ENCODE data around the gene RBMS1.

Gene RBMS1

DNA sequence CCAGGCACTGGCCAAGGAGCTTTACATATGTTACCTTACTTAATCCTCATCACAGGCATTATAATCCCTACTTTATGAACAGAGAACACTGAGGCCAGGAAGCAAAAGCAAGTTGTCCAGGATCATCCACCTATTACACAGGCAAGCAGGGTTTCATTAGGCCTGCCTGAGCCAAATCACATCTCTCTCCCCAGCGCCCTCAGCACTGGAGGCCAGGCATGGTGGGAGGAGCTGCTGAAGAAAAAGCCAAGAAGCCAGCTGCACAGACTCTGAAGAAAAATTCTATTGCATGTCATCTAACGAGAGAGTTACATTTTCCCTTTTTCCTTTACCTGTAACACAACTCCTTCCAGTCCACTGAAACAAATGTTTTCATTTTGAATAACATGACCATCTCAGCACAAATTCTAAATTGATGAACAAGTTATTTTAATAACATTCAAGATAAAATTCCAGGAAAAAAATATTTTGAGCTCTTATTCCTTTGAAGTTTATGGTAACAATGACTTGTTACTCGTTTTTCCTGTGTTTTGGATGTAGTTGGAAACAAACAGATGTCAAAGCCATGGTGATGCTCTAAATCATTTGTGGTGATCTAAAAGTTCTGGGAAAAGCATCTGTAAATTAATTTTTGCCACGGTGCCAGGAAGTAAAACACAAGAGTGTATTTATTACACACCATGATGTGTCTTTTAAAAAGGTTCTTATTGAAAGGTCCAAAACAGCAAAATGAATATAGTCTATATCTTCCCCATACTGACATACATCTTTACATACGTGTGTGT lies 154.5 kb downstream of the RBMS1 start:
- Mint-ChIP-seq H3K4me1 (ENCODE audit: low read depth) (peaks cover 28% of the 10 kb centered on the region), H3K9me3 (no peaks in the 10 kb centered on the region), H3K4me3 (no peak overlapping the region), H3K27ac (no peak overlapping the region), H3K36me3 (ENCODE audit: low read depth) (peaks cover 2% of the 10 kb centered on the region), H3K27me3 (ENCODE audit: low read depth) (no peaks in the 10 kb centered on the region)

DNA sequence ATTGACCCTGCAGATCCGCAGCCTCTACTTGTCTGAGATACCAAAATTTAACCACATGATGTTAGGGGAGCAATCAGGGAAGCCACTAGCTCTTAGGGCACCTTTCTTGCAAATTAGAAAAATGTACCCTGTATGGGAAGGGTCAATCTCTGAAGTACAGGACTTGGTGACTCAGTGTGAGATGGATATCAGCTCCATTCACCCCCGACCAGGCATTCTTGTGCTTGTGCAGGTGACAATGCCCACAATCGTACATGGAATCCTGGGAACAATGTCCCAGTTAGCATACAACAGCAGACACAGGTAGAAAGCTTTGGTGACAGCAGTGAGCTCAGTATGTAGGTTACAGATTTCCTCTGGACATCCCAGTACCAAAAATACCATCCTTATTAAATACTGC lies 155.9 kb downstream of the RBMS1 start:
- Mint-ChIP-seq H3K36me3 (ENCODE audit: low read depth) (peaks cover 2% of the 10 kb centered on the region), H3K9me3 (no peaks in the 10 kb centered on the region), H3K27ac (no peak overlapping the region), H3K4me3 (no peak overlapping the region), H3K27me3 (ENCODE audit: low read depth) (no peaks in the 10 kb centered on the region), H3K4me1 (ENCODE audit: low read depth) (peaks cover 36% of the 10 kb centered on the region)

DNA sequence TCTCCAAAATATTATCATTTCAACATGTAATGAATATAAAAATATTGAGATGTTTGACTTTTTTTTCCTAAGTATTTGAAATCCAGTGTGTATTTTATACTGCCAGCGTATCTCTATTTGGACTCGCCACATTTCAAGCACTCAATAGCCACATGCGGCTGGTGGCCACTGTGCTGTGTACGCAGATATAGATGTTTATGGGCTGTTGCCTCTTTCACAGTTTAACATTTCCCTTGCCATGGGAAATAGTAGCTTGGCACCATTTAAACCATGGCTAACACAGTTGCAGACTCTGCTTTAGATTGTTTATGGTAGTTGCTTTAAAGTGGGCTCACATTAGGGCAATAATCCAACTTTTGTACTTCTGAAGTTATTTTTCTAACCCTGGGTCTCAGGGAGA lies 157.0 kb downstream of the RBMS1 start:
- Mint-ChIP-seq H3K27me3 (ENCODE audit: low read depth) (no peaks in the 10 kb centered on the region), H3K9me3 (no peaks in the 10 kb centered on the region), H3K4me3 (no peak overlapping the region), H3K27ac (no peak overlapping the region), H3K36me3 (ENCODE audit: low read depth) (peaks cover 2% of the 10 kb centered on the region), H3K4me1 (ENCODE audit: low read depth) (peaks cover 45% of the 10 kb centered on the region)

DNA sequence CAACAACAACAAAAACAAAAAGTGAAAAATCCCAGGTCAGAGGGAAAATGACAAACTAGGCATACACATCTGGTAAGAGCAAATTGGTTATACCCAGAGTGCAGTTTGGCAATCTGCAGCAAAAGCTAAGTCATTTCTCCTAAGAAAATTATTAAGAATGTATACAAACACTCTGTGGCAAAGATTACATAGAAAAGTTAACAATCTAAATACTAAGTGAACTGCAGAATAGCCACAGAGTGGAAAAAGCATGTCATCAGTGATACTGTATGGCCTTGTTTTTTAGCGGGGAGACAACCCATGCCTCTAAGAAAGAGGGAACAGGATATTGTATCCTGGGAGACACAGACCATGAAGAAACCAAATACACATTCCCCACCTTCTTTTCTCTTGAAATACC lies 157.5 kb downstream of the RBMS1 start:
- no peaks in the 10 kb centered on the region for H3K9me3 Mint-ChIP-seq
- peaks cover 5% of the 10 kb centered on the region for H3K36me3 Mint-ChIP-seq (ENCODE audit: low read depth)
- no peak overlapping the region for H3K4me3 Mint-ChIP-seq
- H3K4me1 Mint-ChIP-seq (ENCODE audit: low read depth), result peaks cover 51% of the 10 kb centered on the region
- no peaks in the 10 kb centered on the region for H3K27me3 Mint-ChIP-seq (ENCODE audit: low read depth)
- no peak overlapping the region for H3K27ac Mint-ChIP-seq

DNA sequence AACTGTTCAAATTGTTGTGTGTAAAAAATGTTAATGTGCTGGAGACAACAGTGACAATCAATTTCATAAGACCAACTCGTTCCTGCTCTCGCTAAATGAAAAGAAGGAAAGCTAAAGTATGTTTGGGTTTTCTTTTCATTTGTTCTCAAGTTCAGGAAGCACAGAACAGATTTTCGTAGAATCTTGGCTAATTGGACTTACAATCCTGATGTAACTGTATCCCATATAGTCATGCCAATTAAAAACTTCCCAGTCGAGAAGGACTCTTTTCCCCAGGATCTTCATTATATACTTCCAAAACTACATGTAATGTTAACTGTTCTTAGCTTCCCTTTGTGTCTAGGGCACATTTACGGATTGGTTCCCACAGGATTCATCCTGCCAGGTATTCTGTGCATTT lies 158.2 kb downstream of the RBMS1 start:
- Mint-ChIP-seq H3K27ac (no peak overlapping the region), H3K27me3 (ENCODE audit: low read depth) (no peaks in the 10 kb centered on the region), H3K4me1 (ENCODE audit: low read depth) (peaks cover 54% of the 10 kb centered on the region), H3K9me3 (no peaks in the 10 kb centered on the region), H3K4me3 (no peak overlapping the region), H3K36me3 (ENCODE audit: low read depth) (peaks cover 5% of the 10 kb centered on the region)

DNA sequence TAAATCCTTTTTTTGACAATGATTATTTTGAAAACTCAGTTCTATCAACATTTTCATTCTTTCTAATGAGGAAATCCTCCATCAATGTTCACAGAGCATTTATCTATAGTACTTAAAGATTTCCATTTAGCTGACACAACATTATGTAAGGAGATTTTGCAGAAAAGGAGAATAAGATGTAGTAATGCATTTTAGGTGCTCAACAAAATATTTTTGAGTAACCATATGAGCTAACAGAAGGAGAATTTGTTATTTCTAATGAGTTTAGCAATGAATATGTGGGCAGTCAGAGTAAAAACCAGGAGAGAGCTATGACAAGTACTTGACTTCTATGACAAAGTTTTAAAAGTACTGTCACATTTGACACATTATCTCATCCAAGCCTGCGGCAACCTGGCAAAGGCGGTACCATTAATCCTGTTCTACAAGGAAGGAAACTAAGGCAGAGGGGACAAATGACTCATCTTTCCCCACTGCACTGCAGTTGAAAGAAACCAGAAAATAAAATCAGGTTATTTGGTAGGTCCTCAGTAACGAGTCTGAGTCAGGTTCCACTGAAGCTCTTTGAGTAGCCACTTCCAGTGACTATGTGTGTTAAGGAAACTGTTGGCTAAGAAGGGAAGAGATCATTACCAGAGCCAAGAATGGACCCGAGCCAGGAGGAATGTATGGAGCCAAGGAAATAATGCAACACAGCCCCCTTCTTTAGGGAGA lies 159.4 kb downstream of the RBMS1 start:
- Mint-ChIP-seq H3K27ac (no peak overlapping the region), H3K4me3 (no peak overlapping the region), H3K27me3 (ENCODE audit: low read depth) (no peaks in the 10 kb centered on the region), H3K9me3 (no peaks in the 10 kb centered on the region), H3K4me1 (ENCODE audit: low read depth) (peaks cover 57% of the 10 kb centered on the region), H3K36me3 (ENCODE audit: low read depth) (peaks cover 10% of the 10 kb centered on the region)

DNA sequence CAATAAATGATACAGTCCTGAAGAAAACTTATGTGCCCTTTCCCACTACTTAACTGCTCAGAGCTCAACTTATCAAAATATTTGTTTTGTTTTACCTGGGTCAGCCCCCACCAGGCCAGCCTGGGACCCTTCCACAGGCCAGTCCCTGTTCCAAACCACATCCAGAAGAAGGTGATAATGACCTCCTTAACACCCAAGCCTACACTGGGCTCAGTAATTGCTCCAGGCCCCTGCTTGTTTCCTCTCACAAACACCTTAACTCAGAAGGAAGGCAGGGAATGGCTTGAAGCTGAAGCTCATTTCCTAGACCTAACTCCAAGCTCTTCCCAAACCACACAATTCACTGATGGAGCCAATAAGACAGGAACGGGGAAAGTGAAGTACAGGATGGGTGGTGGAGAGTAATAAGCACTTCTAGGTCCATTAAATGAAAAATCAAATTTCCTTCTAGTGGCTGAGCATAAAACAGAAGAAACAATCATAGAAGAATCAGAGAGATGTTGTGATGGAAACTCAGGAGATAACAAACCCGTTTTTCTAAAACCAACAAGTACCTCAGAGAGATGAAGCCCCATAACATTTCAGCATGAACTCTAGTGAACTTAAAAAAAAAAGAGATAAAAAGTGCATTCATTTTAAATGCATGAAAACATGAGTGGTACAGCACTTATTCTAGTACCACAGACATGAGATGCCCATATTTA lies 160.1 kb downstream of the RBMS1 start:
- Mint-ChIP-seq H3K9me3 (no peaks in the 10 kb centered on the region), H3K4me1 (ENCODE audit: low read depth) (peaks cover 62% of the 10 kb centered on the region), H3K27me3 (ENCODE audit: low read depth) (no peaks in the 10 kb centered on the region), H3K27ac (no peak overlapping the region), H3K36me3 (ENCODE audit: low read depth) (peaks cover 10% of the 10 kb centered on the region), H3K4me3 (no peak overlapping the region)

DNA sequence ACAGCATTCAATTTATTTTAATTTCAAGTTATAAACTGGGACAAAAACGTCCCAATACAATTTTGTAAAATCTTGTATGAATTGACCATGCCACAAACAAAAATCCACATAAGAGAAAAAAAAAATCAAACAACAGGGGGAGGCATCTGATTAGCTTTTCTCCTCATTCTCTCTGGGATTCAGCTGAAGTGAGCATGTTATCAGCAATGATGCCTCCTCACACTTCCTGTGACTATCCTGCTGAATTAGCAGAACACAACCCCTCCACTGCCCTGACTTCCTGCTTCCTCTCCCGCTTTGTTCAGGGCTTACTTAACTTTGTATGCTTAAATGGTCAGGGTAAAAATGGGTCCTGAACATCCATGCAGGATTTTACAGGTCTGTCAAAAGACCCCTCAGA lies 161.3 kb downstream of the RBMS1 start:
- Mint-ChIP-seq H3K9me3 (no peaks in the 10 kb centered on the region), H3K36me3 (ENCODE audit: low read depth) (peaks cover 13% of the 10 kb centered on the region), H3K4me1 (ENCODE audit: low read depth) (peaks cover 69% of the 10 kb centered on the region), H3K27me3 (ENCODE audit: low read depth) (no peaks in the 10 kb centered on the region), H3K4me3 (peak overlapping the region; percentile 40), H3K27ac (peak overlapping the region; percentile 53)

DNA sequence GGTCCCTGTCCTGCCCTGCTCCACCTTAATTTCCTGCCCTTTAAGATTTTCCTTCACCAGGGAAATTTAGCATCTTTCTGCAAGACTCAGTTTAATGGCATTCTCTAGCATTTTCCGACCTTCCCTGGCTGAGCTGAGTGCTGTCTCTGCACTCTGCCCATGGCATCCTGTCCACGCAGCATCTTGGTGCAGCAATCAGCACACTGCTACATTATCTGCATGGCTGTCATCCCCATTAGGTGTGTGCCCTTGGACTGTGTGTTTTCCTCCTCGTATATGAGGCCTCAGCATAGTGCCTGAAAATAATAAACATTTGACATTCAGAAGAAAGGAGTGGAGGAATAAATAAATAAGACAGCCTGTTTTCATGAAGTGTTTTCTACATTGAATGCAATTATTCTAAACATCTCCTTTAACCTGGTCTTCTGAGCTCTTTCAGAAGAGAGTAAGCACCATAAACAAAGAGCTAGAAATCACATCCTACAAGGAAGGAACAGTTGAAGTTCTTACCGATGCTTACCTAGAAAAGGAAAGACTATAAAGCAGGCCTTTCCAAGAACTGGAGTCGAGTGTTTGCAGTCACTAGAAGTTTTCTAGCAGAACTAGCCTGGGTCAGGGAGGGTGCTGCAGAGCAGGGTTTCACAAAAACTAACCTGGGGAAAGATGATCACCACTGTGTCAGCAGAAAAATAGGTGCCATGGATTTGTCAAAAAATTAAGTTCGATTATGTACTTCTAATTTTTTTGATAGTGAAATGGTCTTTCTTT lies 162.2 kb downstream of the RBMS1 start:
- peak overlapping the region; percentile 9 for H3K4me3 Mint-ChIP-seq
- H3K27ac Mint-ChIP-seq, result peak overlapping the region; percentile 53
- H3K27me3 Mint-ChIP-seq (ENCODE audit: low read depth), result no peaks in the 10 kb centered on the region
- no peaks in the 10 kb centered on the region for H3K9me3 Mint-ChIP-seq
- peaks cover 13% of the 10 kb centered on the region for H3K36me3 Mint-ChIP-seq (ENCODE audit: low read depth)
- H3K4me1 Mint-ChIP-seq (ENCODE audit: low read depth), result peaks cover 70% of the 10 kb centered on the region

DNA sequence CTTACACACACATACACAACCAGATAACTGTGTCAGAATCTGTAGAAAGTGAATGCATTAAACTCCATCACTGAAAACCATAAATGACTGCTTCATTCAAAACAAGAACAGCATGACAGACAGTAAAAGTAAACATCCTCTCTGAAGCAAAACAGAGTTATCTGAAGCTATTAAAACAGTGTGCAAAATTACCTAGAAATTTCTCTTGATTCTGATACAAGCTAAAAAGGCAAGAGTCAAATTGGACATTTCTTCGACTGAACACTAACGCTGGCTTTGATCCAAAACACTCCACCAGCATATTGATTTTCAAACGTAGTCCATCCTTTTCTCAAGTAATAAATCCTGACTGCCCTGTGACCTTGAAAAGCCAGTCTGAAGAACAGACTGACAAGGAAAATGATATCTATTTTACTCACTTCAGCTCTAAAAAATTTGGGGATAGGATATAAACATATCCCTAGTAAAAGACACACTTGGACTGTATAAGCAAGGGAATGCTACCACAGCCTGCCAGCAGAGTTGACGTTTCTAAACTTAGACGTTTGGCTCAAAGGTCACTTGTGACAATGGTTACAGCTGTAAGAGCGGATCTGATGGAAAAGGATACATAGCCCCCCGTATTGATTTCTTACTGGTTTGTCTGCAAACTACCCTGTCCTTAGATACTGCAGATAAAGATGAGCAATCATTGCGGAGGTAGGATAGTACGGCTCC lies 164.6 kb downstream of the RBMS1 start:
- H3K36me3 Mint-ChIP-seq (ENCODE audit: low read depth), result peaks cover 13% of the 10 kb centered on the region
- no peaks in the 10 kb centered on the region for H3K27me3 Mint-ChIP-seq (ENCODE audit: low read depth)
- H3K9me3 Mint-ChIP-seq, result no peaks in the 10 kb centered on the region
- H3K27ac Mint-ChIP-seq, result no peak overlapping the region
- H3K4me1 Mint-ChIP-seq (ENCODE audit: low read depth), result peaks cover 70% of the 10 kb centered on the region
- H3K4me3 Mint-ChIP-seq, result no peak overlapping the region

DNA sequence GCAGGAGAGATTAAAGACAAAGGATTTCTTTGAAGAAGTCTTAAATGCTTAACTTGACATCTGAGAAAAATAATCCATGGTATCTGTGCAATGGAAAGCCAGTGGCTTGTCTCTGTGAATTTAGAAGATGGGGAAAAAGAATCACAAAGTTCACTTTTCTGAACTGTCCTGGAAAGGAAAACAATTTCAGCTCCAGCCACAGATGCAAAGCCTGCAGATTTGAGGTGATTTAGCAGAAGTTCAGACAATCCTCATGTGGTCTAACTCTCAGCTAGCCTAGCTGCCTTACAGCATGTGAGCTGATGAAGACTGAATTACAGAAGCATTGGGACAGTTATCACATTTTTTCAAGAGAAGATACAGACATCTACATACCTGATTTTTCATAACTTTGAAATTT lies 166.8 kb downstream of the RBMS1 start:
- Mint-ChIP-seq H3K36me3 (ENCODE audit: low read depth) (peaks cover 13% of the 10 kb centered on the region), H3K9me3 (no peaks in the 10 kb centered on the region), H3K27me3 (ENCODE audit: low read depth) (peaks cover 4% of the 10 kb centered on the region), H3K4me3 (no peak overlapping the region), H3K27ac (no peak overlapping the region), H3K4me1 (ENCODE audit: low read depth) (peaks cover 67% of the 10 kb centered on the region)

DNA sequence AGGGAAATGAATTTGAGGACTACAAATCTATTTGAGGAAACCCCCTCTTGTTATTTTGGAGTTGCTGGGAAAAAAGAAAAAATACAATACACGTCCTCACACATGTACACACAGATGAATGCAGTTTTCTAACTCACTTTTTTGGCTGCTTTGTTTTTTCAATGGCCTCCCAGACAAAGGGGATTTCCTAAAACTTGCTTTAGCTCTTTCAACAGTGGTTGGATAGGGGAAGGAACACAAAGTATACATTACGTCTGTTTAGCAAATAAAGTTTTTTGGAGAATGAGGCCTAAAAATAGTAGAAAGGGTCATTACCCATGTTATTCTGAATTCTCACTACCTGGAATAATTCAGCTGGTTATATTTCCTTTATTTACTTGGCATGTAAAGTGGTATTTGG lies 168.2 kb downstream of the RBMS1 start:
- Mint-ChIP-seq H3K4me1 (ENCODE audit: low read depth) (peaks cover 61% of the 10 kb centered on the region), H3K36me3 (ENCODE audit: low read depth) (peaks cover 10% of the 10 kb centered on the region), H3K9me3 (no peaks in the 10 kb centered on the region), H3K27ac (no peak overlapping the region), H3K27me3 (ENCODE audit: low read depth) (peaks cover 11% of the 10 kb centered on the region), H3K4me3 (no peak overlapping the region)

DNA sequence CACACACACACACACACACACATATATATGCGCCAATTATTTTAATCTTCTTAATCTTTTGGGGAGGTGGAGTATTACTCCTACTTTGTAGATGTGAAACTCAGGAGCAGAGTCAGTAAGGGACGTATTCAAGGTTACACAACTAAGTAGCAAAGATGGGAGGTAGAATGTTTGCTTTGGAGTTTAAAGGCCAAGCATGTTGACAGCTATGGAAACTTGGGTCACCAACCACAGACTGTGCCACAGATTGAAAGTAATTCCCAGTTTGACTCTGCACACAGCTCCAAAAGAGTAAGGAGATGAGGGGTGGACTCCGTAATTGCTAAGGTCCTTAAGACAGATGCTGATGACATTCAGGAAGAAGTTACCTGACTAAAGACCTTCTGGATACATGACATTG lies 168.7 kb downstream of the RBMS1 start:
- Mint-ChIP-seq H3K36me3 (ENCODE audit: low read depth) (peaks cover 6% of the 10 kb centered on the region), H3K9me3 (no peaks in the 10 kb centered on the region), H3K27me3 (ENCODE audit: low read depth) (peaks cover 11% of the 10 kb centered on the region), H3K4me1 (ENCODE audit: low read depth) (peaks cover 57% of the 10 kb centered on the region), H3K4me3 (no peak overlapping the region), H3K27ac (no peak overlapping the region)
